T-helper 2 cell treated with Interferon-gamma antibody and Interleukin-4, amounts not matched to agents 100 ng/mL and 5 ng/mL, for 36 hours (primary cell): ENCODE data around the gene SMAP1. TPM values are rescaled to one million over a fixed set of nuclear protein-coding genes. Genes with fewer than 3 reads are reported as not detected.
"Not testable (repeated sequence)": the region's sequence is repeated elsewhere in the genome, so short reads cannot be mapped to it uniquely, and the experiment has no call there.

Experiments used
- intact Hi-C: fragments of 100-400 bp; cut with micrococcal nuclease; formaldehyde crosslinking; loops from one replicate; pipeline ENCODE4 v1.15.1; 2023
- total RNA-seq: library from RNA; stranded (reverse); gene quantifications from 2 replicates; pipeline ENCODE4 v1.2.3, GENCODE V29; 2022

SMAP1 gene
- total RNA-seq, 1 donor from 2014 or later, result 40.8 TPM

- intact Hi-C loops, result no loop called here
These were observed 67.8 kb downstream of the SMAP1 start for GRCh38 chr6:70735513-70735912.

GRCh38 chr6:70738028-70738427, 70.3 kb downstream of the SMAP1 start:
- intact Hi-C loops, result no loop called here

GRCh38 chr6:70739534-70739933, 71.9 kb downstream of the SMAP1 start:
- intact Hi-C loops, result no loop called here

- intact Hi-C loops, result not testable (repeated sequence)
These were observed 73.1 kb downstream of the SMAP1 start for GRCh38 chr6:70740746-70741145.

GRCh38 chr6:70742462-70742861, 74.8 kb downstream of the SMAP1 start:
- intact Hi-C loops, result not testable (repeated sequence)

- intact Hi-C loops, result no loop called here
These were observed 86.2 kb downstream of the SMAP1 start for GRCh38 chr6:70753870-70754380.

GRCh38 chr6:70758883-70759282, 91.2 kb downstream of the SMAP1 start:
- intact Hi-C loops, result no loop called here

GRCh38 chr6:70763754-70764510, 96.2 kb downstream of the SMAP1 start:
- intact Hi-C loops, result no loop called here

- intact Hi-C loops, result no loop called here
These were observed 97.0 kb downstream of the SMAP1 start for GRCh38 chr6:70764706-70765105.

- intact Hi-C loops, result not testable (repeated sequence)
These were observed 103.7 kb downstream of the SMAP1 start for GRCh38 chr6:70771351-70771750.

- intact Hi-C loops, result no loop called here
These were observed 112.3 kb downstream of the SMAP1 start for GRCh38 chr6:70779934-70780333.

GRCh38 chr6:70790483-70791224, 123.0 kb downstream of the SMAP1 start:
- intact Hi-C loops, result no loop called here

GRCh38 chr6:70797625-70798024, 129.9 kb downstream of the SMAP1 start:
- intact Hi-C loops, result no loop called here

GRCh38 chr6:70806086-70806485, 138.4 kb downstream of the SMAP1 start:
- intact Hi-C loops, result no loop called here

- intact Hi-C loops, result no loop called here
These were observed 144.1 kb downstream of the SMAP1 start for GRCh38 chr6:70811788-70812187.

- intact Hi-C loops, result no loop called here
These were observed 146.2 kb downstream of the SMAP1 start for GRCh38 chr6:70813885-70814284.

- intact Hi-C loops, result no loop called here
These were observed 152.0 kb downstream of the SMAP1 start for GRCh38 chr6:70819646-70820045.

GRCh38 chr6:70820778-70821177, 153.1 kb downstream of the SMAP1 start:
- intact Hi-C loops, result no loop called here

GRCh38 chr6:70821751-70822150, 154.1 kb downstream of the SMAP1 start:
- intact Hi-C loops, result no loop called here

GRCh38 chr6:70823651-70824050, 156.0 kb downstream of the SMAP1 start:
- intact Hi-C loops, result no loop called here

- intact Hi-C loops, result no loop called here
These were observed 163.7 kb downstream of the SMAP1 start for GRCh38 chr6:70831427-70831826.

- intact Hi-C loops, result no loop called here
These were observed 166.8 kb downstream of the SMAP1 start for GRCh38 chr6:70834520-70834919.

GRCh38 chr6:70838907-70839285, 171.2 kb downstream of the SMAP1 start:
- intact Hi-C loops, result no loop called here
